GM12865 (cell line): Measurements from ENCODE around the gene CRABP1.

Experiments
- DNase-seq: peaks from one replicate; pipeline ENCODE4 v3.0.0; 2010; ENCODE audit warnings: low read depth
- H3K4me3 ChIP-seq: 2 replicates; pipeline ENCODE4 v1.5.1; 2011; ENCODE audit warnings: mild to moderate bottlenecking, low read depth, low read length, control low read depth
- CTCF ChIP-seq: IDR thresholded peaks from 2 replicates; pipeline ENCODE4 v1.5.1; 2011; ENCODE audit warnings: low read length, control low read depth, low read depth, inconsistent platforms; ENCODE audit not compliant: insufficient read depth; ENCODE audit errors: missing control alignments

CRABP1 gene

GRCh38 chr15:78316283-78317083 is 23.7 kb upstream of the CRABP1 start:
- TF ChIP-seq CTCF = no peak
- peak; percentile 50 for DNase-seq
- H3K4me3 ChIP-seq = no peak overlapping the region

- no peak overlapping the region for H3K4me3 ChIP-seq
- no peak for TF ChIP-seq CTCF
- no peak for DNase-seq
Observed at GRCh38 chr15:78317145-78317836, 22.9 kb upstream of the CRABP1 start.

GRCh38 chr15:78319588-78319987 is 20.6 kb upstream of the CRABP1 start:
- TF ChIP-seq CTCF = no peak
- DNase-seq = no peak
- H3K4me3 ChIP-seq = no peak overlapping the region

GRCh38 chr15:78320183-78320582 is 20.0 kb upstream of the CRABP1 start:
- no peak for DNase-seq
- TF ChIP-seq CTCF = no peak

GRCh38 chr15:78321041-78321570 is 19.0 kb upstream of the CRABP1 start:
- no peak for TF ChIP-seq CTCF
- DNase-seq = no peak
- no peak overlapping the region for H3K4me3 ChIP-seq

More at GRCh38 chr15:78320183-78320582, 20.0 kb upstream of the CRABP1 start:
- no peak overlapping the region for H3K4me3 ChIP-seq

- DNase-seq = no peak
- no peak for TF ChIP-seq CTCF
- no peak overlapping the region for H3K4me3 ChIP-seq
Observed at GRCh38 chr15:78321786-78322185, 18.4 kb upstream of the CRABP1 start.
